Kidney tubule cell (primary cell): Measurements from ENCODE around the gene GSG1L2.

Experiments
- DNase-seq: peaks from one replicate; pipeline ENCODE4 v3.0.0-alpha.2; 2018; ENCODE audit warnings: low spot score

Gene GSG1L2

DNA sequence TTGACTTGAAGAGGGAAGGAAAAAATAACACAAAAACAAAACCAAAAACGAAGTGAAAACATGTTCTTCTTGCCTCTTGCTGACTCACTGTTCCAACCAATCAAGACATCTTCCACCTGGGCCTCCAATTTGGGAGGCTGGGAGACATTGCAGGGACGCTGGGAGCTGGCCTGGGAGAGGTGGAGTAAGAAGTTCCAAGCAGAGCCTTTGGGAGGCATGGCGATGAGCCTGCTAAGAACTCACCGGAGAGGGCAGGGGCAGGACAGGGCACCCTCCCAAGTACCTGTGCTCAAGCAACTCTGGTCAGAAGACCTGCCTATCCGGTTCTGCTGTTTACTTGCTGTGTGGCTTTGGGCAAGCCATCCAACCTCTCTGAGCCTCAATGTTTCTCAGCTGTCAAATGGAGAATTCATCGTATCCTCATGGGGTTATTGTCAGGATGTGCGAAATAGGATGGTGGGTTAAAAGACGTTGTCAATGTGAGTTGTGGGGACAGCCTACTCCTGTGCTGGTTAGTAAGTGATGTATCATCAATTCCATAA, 3.0 kb upstream of the GSG1L2 start:
- DNase-seq = no peak

DNA sequence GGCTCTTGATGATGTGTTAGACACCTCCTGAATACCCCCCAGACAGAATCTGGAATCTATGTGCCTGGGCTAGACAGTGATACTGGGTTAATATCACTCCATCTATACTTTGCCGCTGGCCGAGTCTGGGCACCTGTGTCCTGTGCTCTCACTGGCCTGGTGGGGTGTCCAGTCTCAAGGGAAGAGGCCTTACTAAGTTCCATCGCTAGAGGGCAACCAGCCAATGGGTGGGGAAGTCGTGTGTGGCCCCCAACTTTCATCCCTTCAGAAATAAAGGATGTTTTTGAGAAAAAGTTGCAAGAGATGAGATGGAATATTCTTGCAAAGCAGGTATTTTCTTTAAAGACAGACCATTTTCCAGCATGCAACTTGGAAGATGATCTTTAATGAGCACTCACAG, 2.2 kb upstream of the GSG1L2 start:
- no peak for DNase-seq

DNA sequence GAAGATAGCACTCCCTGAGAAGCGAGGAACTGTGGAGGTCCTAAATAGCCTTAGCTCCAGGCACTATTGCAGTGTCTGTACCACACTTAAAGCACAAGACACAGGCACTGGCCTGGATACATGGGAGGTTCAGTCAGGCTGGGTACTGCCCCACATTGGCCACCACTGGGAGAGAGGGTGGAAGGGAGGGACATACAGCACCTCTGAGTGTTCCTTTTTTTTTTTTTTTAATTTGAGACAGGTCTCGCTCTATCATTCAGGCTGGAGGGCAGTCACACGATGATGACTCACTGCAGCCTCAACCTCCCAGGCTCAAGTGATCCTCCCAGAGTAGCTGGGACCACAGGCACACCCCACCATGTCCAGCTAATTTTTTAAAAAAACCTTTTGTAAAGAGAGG, 1.4 kb downstream of the GSG1L2 start:
- no peak for DNase-seq

DNA sequence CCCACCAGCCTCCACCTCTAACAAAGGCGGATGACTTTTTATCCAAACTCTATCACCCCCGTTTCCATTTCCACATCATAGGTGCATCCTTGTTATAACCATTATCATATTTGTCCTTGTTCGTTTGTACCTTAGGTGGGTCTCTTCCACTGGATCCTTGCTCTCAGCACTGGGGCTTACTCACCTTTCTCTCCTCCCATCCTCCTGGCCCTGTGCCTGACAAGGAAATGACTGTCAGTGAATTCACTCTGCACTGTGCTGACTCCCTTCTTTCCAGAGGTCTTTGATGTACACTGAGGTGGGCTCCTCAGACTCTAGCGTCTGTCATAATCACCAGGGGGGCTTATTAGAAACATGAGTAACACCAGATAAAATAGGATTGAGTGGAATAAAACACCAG, 3.1 kb downstream of the GSG1L2 start:
- DNase-seq = peak; percentile 44

DNA sequence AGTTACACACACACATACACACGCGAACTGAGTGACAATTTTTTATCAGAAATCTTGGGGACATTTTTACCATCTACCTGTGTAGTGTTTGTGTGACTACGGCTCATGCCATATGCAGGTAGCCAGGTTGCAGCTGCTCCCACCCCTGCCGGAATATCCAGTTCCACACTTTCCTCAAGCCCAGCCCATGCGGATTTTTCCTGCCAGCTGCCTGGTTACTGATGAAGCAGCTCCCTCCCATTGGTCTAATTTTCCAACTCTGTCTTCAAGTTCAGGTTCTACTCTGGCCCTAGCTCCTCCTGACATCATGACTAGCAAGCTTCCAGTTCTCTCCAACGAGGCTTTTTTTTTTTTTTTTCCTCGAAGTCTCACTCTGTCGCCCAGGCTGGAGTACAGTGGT, 4.8 kb downstream of the GSG1L2 start:
- DNase-seq = peak; percentile 67

DNA sequence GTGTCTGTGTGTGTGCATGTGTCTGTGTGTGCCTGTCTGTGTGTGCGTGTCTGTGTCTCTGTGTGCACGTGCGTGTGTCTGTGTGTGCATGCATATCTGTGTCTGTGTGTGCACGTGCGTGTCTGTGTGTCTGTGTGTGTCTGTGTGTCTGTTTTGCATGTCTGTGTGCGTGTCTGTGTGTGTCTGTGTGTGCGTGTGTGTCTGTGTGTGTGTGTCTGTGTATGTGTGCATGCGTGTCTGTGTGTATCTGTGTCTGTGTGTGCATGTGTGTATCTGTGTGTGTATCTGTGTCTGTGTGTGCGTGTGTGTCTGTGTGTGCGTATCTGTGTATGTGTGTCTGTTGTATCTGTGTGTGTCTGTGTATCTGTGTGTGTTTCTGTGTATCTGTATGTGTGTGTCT, 5.4 kb downstream of the GSG1L2 start:
- no peak for DNase-seq

DNA sequence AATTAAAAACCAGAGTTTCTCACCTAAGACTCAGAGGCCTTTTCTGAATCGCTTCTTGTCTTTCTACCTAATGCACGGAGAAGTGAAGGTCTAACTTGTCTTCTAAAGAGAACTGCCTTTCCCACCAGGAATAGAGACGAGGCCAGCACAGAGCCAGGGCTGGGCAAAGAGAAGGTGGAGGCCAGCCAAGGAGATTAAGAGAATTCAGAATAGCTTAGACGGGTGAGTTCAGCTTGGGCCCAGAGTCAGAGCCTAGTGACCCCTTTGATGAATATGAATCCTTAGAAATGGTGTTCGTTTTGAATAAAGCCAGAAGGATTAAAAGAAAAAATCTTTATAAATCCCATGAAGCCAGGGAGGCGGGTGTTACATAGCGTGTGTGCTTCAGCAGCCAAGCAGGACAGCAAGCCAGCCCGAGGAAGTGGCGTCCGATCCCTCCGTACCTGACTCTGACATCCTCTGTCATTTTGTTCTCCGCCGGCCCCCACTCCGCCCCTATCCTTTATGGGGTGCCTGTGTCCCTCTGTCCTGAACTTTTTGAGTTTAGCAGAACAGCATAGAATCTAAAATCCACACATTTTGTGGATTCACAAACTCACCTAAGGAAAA, 7.4 kb downstream of the GSG1L2 start:
- no peak for DNase-seq

DNA sequence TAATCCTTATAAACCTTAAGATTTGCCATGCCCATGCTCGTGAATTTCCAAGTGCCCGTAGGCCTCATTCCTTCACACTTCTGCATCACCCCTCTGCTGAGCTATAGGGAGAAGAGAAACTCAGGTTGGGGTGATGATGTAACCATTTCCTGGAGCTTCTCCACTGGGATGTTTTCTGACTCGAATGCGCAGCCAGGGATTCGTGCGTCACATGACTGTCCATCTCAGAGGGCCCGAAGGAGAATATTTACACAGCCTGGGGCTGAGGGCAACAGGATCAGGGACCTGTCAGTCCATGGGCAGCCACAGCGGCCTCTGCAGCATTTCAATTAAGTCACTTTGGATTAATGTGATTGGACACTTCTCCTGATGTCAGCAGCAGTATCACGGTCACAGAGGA, 8.7 kb downstream of the GSG1L2 start:
- DNase-seq = no peak

DNA sequence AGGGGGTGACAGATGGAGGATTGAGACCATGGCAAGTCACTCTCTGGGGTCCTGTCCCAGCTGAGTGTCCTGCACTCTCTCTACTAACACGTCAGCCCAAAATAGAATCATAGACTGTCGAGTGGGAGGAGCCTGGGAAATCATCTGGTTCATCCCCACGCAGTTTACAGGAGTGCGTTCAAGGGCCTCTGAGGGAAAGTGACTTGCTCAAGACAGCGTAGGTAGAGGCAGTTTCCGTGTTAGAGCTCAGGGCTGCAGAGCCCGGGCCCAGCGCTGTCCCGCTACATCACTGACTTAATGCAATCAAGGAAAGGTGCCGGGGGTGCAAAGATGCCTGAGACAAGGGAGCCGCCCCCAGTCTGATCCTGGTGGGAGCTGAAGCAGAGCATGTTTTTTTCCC, 10.3 kb downstream of the GSG1L2 start:
- DNase-seq = no peak

DNA sequence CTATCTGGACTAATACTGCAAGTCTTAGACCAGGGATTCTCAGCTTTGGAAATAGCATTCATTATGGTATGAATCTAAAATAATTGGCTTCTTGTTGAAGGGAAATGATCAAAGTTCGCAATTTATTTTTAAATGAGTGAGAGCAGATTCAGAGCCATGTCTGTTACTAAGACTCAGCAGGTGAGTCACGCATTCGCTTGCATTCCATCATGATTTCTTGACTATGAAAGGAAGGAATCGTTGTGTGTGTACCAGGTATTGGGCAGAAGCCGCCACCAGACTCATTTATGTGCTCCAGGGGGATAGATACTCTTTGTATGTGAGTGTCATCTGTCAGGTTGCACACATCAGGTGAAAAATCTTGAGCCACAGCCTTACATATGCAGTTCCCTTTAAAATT, 10.8 kb downstream of the GSG1L2 start:
- peak; percentile 42 for DNase-seq

DNA sequence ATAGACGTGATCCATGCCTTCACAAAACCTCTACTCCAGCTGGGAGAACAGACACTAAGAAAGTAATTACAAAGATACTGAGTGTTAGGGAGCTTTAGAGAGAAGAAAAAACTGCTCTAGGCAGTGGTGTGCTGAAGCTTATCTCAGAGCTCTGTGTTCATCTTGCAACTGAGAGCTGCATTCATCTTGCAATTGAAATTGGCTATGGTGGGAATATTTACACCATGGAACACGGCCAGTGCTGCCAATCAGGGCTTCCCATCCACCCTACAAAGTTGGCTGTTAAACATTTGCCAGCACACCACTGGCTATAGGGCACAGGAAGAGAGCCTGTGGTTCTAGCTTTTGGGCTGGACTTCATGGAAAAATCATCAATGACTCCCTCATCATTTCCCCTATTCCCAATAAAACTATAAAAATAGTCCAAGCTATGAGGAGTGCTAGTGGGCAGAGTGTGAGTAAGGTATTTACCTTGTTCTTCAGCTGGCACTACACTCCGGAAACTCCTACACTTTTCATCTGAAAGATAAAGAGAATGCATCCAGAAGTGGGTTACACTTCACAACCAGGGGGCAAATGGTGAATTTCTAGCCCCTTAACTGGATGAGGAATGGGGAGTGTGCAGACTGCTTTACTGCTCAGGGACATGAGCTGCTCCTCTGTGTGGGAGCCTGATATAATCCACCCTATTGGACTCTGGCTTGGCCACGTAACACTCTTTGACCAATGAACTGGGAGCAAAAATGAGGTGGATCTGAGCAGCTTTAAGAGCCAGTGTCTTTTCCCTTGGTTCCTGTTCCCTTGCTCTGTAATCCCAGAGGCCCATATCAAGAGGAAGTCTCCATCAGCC, 11.6 kb downstream of the GSG1L2 start:
- no peak for DNase-seq

DNA sequence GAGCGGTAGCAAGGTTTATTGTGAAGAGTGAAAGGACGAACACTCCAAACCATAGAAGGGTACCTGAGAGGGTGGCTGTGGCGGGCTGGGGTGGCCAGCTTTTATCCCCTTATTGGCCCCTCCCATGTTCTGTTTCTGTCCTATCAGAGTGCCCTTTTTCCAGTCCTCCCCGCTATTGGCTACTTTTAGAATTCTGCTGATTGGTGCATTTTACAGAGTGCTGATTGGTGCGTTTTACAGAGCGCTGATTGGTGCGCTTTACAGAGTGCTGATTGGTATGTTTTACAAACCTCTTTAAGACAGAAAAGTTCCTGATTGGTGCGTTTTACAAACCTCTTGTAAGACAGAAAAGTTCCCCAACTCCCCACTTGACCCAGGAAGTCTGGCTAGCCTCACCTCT, 12.5 kb downstream of the GSG1L2 start:
- no peak for DNase-seq

DNA sequence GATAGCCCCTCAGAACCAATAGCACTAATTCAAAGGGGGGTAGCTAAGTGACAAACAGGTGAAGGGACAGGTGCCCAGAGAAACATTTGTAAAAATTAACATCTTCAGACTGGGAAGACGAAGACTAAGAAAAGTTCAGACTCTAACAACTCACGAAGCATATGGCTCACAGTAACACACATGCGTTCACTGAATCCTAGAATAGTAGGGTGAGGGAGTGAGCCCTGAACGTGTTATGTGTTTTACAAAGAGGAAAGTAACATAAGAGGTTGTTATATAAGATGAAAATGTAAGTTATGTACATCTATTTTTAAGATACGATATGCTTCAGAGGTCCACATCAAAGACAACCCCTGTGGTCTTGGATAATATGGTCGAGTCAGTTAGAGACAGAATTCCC, 15.2 kb downstream of the GSG1L2 start:
- DNase-seq = no peak

DNA sequence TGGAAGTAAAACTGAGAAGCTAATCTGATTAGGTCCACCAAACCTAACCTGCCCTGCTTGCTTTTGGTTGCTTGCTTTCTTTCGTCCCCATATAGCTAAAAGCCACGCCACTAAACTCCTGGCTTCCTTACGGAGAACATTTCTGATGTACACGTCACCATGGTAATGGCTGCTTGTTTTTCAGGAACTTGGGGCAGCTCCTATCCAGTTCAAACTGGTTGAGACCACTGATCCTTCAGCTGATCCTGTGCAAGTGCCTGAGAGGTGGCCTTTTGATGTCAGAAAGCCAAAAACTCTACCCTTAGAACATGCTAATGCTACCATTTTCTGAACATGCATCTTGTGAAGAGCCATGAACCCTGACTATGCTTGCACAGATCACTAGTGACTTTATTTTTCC, 16.1 kb downstream of the GSG1L2 start:
- no peak for DNase-seq

DNA sequence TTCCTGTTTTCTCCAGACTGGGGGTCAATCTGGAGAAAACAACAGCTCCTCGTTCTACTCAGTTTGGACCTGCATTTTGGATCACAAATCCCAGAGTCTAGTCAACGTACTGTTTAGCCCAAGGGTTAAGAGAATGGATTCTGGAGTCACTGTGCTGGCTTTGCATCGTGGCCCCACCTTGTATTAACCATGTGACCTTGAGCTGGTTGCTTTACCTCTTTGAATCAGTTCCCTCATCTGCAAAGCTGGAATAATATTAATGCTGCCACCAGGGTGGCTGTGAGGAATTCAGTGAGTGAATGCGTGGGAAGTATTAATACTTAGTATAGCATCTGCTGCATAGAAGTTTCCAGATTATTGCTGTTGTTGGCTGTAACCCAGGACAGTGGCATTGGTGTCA, 19.2 kb downstream of the GSG1L2 start:
- no peak for DNase-seq

DNA sequence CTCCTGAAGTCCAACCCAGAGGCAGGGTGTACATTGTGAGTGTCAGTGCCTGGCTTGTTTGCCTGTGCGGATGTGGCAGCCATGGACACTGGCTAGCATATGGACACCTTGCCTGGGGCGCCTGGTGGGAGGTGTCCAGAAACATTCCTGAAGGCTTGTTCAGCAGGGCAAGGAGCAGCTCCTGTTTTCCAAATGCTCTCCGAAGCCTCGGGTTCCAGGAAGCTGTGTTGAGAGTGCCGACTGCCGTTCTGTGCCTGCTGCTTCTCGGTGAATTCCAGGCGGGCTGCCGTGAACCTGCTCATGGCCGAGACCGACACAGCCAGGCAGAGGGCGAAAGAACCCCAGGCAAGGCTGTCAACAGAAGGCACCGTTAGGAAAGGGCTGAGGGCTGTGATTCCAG, 19.6 kb downstream of the GSG1L2 start:
- peak; percentile 25 for DNase-seq

DNA sequence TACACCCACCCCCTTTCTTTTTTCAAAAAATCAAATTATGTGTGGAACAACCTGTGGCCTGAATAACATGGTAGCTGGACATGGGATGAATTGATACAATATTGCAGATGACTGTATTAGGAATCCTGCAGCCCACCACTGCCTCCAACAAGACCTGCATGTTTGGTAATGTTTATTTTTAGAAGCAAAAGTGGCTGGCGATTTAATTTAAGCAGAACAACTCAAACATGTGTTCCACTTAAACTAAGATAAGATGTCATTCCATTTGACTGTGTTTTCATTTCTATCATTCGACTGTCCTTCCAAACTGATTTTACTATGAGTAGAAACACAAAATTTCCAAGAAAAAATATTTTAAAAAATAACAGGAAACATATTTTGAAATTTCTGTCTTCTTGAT, 20.4 kb downstream of the GSG1L2 start:
- DNase-seq = no peak

DNA sequence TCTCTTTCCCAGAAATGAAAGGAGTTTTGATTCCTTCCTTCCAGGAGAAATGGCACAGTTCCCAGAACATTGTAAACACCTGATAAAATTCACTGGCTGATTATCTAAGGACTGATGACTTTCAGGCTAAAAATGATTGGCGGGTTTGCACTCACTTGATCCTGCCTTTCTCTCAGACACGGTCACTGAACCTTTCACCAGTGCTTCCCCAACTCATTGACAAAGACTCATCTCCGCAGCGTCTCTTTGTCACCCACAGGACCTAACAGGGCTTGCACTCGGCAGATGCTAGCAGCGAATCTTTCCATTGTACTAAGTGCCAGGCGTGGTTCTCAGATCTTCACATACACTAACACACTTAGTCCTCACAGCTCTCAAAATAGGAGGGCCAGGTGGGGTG, 23.2 kb downstream of the GSG1L2 start:
- DNase-seq = no peak

DNA sequence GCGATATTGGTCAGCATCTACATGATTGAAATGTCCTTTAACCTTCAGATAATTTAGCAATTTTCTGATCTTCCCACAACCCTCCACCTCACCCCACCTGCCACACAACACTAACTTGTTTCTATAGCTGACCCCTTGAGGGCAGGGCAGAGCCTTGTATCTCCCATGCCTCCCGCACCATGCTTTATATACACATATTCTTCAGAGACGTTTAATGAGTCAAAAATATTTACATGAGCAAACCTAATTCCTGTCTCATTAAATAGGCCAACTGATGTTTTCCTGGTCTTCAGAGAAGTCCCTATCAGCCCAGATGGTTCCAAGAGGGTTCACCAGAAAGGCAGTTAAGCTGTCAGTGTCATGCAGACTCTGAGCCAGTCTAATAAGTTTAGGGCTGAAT, 23.9 kb downstream of the GSG1L2 start:
- DNase-seq = no peak

DNA sequence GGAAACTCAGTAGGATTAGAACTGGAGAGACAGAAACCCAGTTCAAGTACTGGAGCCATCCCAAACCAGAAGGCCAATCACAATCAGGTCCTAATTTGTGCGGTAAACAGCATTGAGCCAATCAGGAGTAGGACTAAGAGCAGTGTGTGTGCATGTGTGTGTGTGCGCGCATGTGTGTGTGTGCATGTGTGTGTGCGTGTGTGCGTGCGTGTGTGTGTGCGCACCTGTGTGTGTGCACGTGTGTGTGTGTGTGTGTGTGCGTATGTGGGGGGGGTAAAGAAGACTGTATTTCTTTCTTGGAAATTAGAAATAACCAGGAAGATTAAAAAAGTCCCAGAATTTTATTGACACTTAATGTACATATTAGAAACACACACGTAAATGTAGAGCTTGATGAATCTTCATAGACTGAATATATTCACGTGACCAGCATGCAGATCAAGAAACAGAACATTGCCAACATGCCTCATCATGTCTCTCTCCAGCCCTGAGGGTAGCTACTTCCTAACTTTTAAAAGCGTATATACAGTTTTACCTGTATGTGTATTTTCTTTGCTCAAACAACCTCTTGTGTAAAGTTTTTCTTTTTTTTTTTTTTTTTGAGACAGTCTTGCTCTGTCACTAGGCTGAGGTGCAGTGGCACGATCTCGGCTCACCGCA, 29.6 kb downstream of the GSG1L2 start:
- no peak for DNase-seq

DNA sequence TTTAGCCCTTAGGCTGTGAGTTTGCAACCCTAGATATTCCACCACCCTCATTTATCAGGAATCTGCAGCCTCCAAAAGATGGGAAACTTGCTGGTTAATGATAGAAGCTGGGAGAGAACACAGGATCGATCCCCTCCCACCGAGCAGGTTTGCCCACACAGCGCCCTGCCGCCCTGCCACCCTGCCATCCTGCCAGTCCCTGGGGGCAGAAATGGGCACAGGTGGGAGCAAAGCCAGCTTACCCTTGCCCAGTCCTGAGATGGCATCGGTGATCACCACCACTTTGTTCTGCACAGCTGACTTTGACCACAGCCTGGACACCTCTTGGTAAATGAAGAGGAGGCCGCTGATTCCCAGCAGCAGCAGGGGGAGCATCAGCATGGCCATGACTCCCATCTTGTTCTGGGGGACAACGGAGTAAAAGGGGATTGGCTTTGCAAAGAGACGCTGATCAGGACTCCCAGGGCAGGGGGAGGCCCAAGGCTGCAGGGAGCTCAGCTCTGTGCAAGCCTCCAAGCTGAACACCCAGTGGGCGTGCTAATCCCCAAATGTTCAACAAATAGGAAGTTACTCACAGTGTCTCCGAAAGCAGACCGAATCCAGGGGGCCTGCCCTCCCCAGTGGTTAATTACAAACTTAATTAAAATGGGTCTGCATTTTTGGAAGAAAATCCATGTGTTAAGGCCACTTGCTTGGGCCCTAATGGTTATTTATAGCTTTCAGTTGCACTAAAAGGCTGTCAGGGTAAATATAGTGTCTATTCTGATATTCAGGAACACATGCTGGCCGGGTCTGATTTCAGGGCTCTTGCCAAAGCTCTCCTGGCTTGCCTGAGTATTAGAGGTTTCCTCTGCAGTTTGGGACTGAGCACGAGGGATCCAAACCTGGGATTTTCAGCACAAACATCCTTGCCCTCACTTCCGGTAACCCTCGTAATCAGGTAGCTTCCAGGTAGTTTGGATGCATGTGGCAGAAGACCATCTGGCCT, 30.7 kb downstream of the GSG1L2 start, which contains the start of gene DHRS7C:
Gene DHRS7C (minus strand): TSS at position 704 of the 988 bp plus-strand sequence. CDS start 308 bp downstream, at position 396.
- no peak for DNase-seq

DNA sequence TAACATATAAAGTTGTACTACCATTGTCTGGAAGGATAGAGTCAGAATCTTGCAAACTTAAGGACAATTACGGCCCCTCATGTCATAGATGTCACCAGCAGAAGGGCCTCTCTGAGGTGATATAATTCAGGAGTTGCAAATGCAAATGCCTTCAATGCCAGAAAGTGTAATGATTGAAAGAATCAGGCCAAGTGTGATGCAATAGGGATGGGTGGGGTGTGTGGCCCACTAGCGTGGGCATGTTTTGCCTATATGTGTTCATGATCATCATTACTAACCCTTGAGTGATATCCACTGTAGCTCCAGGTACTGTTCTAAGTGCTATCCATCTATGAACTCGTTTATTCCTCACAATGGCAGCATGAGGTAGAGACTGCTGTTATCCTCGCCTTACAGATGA, 31.6 kb downstream of the GSG1L2 start:
- no peak for DNase-seq
